HCT116 (cell line): Measurements from ENCODE around the gene ASS1. TPM values are rescaled to one million over a fixed set of nuclear protein-coding genes. Genes with fewer than 3 reads are reported as not detected.

ENCODE experiments used
- ATAC-seq: fragments of 200-7000 bp; cut with Tn5 transposase; 2 replicates; pipeline ENCODE4 v1.9.1; 2020; ENCODE audit warnings: mild to moderate bottlenecking, moderate library complexity
- BruUV-seq: library from RNA; stranded (reverse); fragments of 400-500 nt; replicated peaks from 2 replicates; lab custom pipeline; 2021; lab: Mats Ljungman, UMichigan
- CTCF ChIA-PET: fragments of 300-600 bp; sonication (Branson Sonifier 250); formaldehyde crosslinking; loops from one replicate; lab custom pipeline; 2021; ENCODE audit warnings: antibody characterized with exemption; lab: Charles Lee
- POLR2A ChIA-PET: fragments of 300-600, 350-600 bp; sonication (Branson Sonifier 250); formaldehyde crosslinking; loops from one replicate; lab custom pipeline; 2021; ENCODE audit warnings: antibody characterized with exemption; lab: Charles Lee
- RAD21 ChIA-PET, 2 experiments: fragments of 300-600 bp; sonication (Branson Sonifier 250); formaldehyde crosslinking; loops; one replicate each; lab custom pipeline; 2023; ENCODE audit warnings: low total read pairs in 2 of 2; ENCODE audit not compliant: uncharacterized antibody in 2 of 2, unreplicated experiment in 2 of 2, low non-redundant PET in 1 of 2; lab: Charles Lee
- DNase-seq: peaks from one replicate; pipeline ENCODE4 v3.0.0-alpha.2; 2010; ENCODE audit warnings: low read depth, low spot score
- H2AFZ ChIP-seq: fragments of 200-600 bp; shearing (Covaris generic), sonication (generic); 2 replicates; pipeline ENCODE4 v1.6.1; 2017; ENCODE audit warnings: low read depth, mixed run types, mixed read lengths, antibody characterized with exemption, low read length; ENCODE audit not compliant: poor library complexity, severe bottlenecking
- H3K27ac ChIP-seq: 2 replicates; pipeline ENCODE4 v1.5.1; 2012; ENCODE audit warnings: low read depth, low read length
- H3K27me3 ChIP-seq: fragments of 200-600 bp; sonication (generic); 2 replicates; pipeline ENCODE4 v1.6.1; 2016; ENCODE audit warnings: mixed run types, low read length, mixed read lengths; ENCODE audit not compliant: insufficient read depth
- H3K36me3 ChIP-seq, 2 experiments: fragments of 200-500 bp in 1 of 2; fragments of 200-600 bp in 1 of 2; sonication (Bioruptor generic) in 1 of 2; sonication (generic) in 1 of 2; 2 replicates each; pipeline versions ENCODE4 v1.5.1 to v1.6.1; 2014 to 2016; ENCODE audit warnings: low read length in 2 of 2, inconsistent platforms in 1 of 2, mixed read lengths in 1 of 2, mixed run types in 1 of 2; ENCODE audit not compliant: insufficient read depth in 2 of 2, control insufficient read depth in 1 of 2
- H3K4me1 ChIP-seq, 2 experiments: fragments of 200-600 bp in 1 of 2; sonication (generic) in 1 of 2; 2 replicates each; pipeline versions ENCODE4 v1.5.1 to v1.6.1; 2012 to 2017; ENCODE audit warnings: low read length in 2 of 2, inconsistent platforms in 1 of 2, mild to moderate bottlenecking in 1 of 2, mixed read lengths in 1 of 2, mixed run types in 1 of 2, moderate library complexity in 1 of 2; ENCODE audit not compliant: insufficient read depth in 2 of 2, control insufficient read depth in 1 of 2
- H3K4me2 ChIP-seq: fragments of 200-600 bp; sonication (generic); 2 replicates; pipeline ENCODE4 v1.6.1; 2017; ENCODE audit warnings: mixed run types, low read length, mixed read lengths
- H3K4me3 ChIP-seq, 2 experiments: fragments of 200-600 bp in 1 of 2; sonication (generic) in 1 of 2; replicated peaks in 1 of 2; 2 replicates each; pipeline ENCODE4 v1.5.1; 2011 to 2016; ENCODE audit warnings: low read length in 2 of 2, control low read depth in 1 of 2, low read depth in 1 of 2, mild to moderate bottlenecking in 1 of 2, mixed read lengths in 1 of 2, mixed run types in 1 of 2
- H3K79me2 ChIP-seq: fragments of 200-600 bp; sonication (generic); 2 replicates; pipeline ENCODE4 v1.6.1; 2017; ENCODE audit warnings: mild to moderate bottlenecking, mixed run types, low read length, moderate library complexity, mixed read lengths; ENCODE audit not compliant: insufficient read depth
- H3K9ac ChIP-seq: fragments of 200-600 bp; sonication (generic); 2 replicates; pipeline ENCODE4 v1.6.1; 2016; ENCODE audit warnings: low read length, mixed read lengths
- H3K9me2 ChIP-seq: fragments of 200-600 bp; sonication (generic), shearing (Covaris generic); 2 replicates; pipeline ENCODE4 v1.6.1; 2017; ENCODE audit warnings: mixed run types, mild to moderate bottlenecking, moderate library complexity; ENCODE audit not compliant: insufficient read depth
- H3K9me3 ChIP-seq, 2 experiments: fragments of 200-500 bp in 1 of 2; fragments of 200-600 bp in 1 of 2; sonication (Bioruptor generic) in 1 of 2; sonication (generic) in 1 of 2; 2 replicates each; pipeline ENCODE4 v1.6.1; 2014 to 2017; ENCODE audit warnings: low read length in 2 of 2, mixed read lengths in 2 of 2, inconsistent platforms in 1 of 2, low read depth in 1 of 2, mild to moderate bottlenecking in 1 of 2, mixed run types in 1 of 2, moderate library complexity in 1 of 2; ENCODE audit not compliant: control insufficient read depth in 1 of 2, insufficient read depth in 1 of 2
- H4K20me1 ChIP-seq: fragments of 200-600 bp; sonication (generic), shearing (Covaris generic); 2 replicates; pipeline ENCODE4 v1.6.1; 2017; ENCODE audit warnings: mixed run types, mild to moderate bottlenecking, moderate library complexity; ENCODE audit not compliant: insufficient read depth
- CEBPB ChIP-seq: IDR thresholded peaks from 2 replicates; pipeline ENCODE4 v1.6.1; 2012; ENCODE audit warnings: low read depth
- FOSL1 ChIP-seq: IDR thresholded peaks from 2 replicates; pipeline ENCODE4 v1.6.1; 2012; ENCODE audit warnings: low read depth
- JUND ChIP-seq: IDR thresholded peaks from 2 replicates; pipeline ENCODE4 v1.6.1; 2012
- POLR2A ChIP-seq: IDR thresholded peaks from 2 replicates; pipeline ENCODE4 v1.7.0; 2011; ENCODE audit warnings: borderline replicate concordance; ENCODE audit not compliant: insufficient read depth, insufficient read length; ENCODE audit errors: extremely low read depth
- RAD21 ChIP-seq: IDR thresholded peaks from 2 replicates; pipeline ENCODE4 v1.6.1; 2012; ENCODE audit warnings: low read depth, mild to moderate bottlenecking
- SIN3A ChIP-seq: IDR thresholded peaks from 2 replicates; pipeline ENCODE4 v1.6.1; 2012; ENCODE audit warnings: low read depth
- SRF ChIP-seq: IDR thresholded peaks from 2 replicates; pipeline ENCODE4 v1.6.1; 2012; ENCODE audit warnings: low read depth
- TCF7L2 ChIP-seq: IDR thresholded peaks from 2 replicates; pipeline ENCODE4 v1.7.0; 2011; ENCODE audit warnings: borderline replicate concordance, inconsistent platforms; ENCODE audit not compliant: insufficient read depth, insufficient read length; ENCODE audit errors: extremely low read depth
- ZFX ChIP-seq: fragments of 450-650 bp; IDR thresholded peaks from 2 replicates; pipeline ENCODE4 v1.6.1; 2017
- ZNF274 ChIP-seq: fragments of 200-500 bp; sonication (Bioruptor generic); IDR thresholded peaks from 2 replicates; pipeline ENCODE4 v1.6.1; 2014; ENCODE audit warnings: mild to moderate bottlenecking, low read depth, low read length, inconsistent platforms
- intact Hi-C: fragments of 100-400 bp; cut with micrococcal nuclease; formaldehyde crosslinking; loops from 2 replicates; pipeline ENCODE4 v1.10.0; 2022
- total RNA-seq: library from RNA; stranded (reverse); gene quantifications from one replicate; pipeline ENCODE4 v1.2.1, GENCODE V29; 2021; ENCODE audit not compliant: unreplicated experiment
- TF ChIP-seq, protein P1 (sequence below): IDR thresholded peaks from 2 replicates; pipeline ENCODE4 v1.6.1; 2011; ENCODE audit warnings: mild to moderate bottlenecking, low read length, moderate library complexity; ENCODE audit not compliant: insufficient replicate concordance; ENCODE audit errors: extremely low read depth
- TF ChIP-seq, protein P2 (sequence below): IDR thresholded peaks from 2 replicates; pipeline ENCODE4 v1.6.1; 2012; ENCODE audit warnings: low read depth
- TF ChIP-seq, protein P3 (sequence below), 3 experiments: fragments of 200-600 bp in 1 of 3; sonication (generic) in 1 of 3; IDR thresholded peaks in 2 of 3; conservative IDR thresholded peaks in 1 of 3; 2 replicates each; pipeline ENCODE4 v1.5.1; 2012 to 2017; ENCODE audit warnings: low read depth in 2 of 3, low read length in 2 of 3, antibody characterized with exemption in 1 of 3, borderline replicate concordance in 1 of 3, control low read depth in 1 of 3, mild to moderate bottlenecking in 1 of 3, mixed read lengths in 1 of 3, mixed run types in 1 of 3, moderate library complexity in 1 of 3; ENCODE audit not compliant: insufficient read depth in 1 of 3
- TF ChIP-seq, protein P4 (sequence below): IDR thresholded peaks from 2 replicates; pipeline ENCODE4 v1.6.1; 2012

Gene ASS1
- total RNA-seq, 1 experiment from 2014 or later, result 92.6 TPM

DNA sequence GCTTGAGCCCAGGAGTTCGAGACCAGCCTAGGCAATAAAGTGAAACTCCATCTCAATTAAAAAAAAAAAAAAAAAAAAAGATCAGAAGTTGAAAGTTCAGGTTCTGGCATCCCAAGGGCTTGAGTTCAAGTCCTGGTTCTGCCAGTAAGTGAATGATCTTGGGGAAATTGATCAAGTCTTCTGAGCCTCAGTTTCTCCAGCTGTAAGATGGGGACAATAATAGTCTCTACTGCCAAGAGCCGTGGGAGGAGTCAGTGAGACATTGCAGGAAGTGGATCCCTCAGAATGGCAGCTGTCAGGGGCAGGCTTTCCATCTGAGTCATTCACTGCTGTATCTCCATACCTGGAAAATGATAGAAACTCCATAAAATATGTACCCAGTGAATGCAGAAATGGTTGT, 96.8 kb downstream of the ASS1 start:
- H3K9me2 ChIP-seq, result no peaks in the 10 kb centered on the region
- ATAC-seq, result no peak
- ChIA-PET CTCF (interaction anchor here (1.0 kb wide), 1 partner anchor 143 kb away, joined by 3 read pairs; no protein-coding TSS in a partner anchor), RAD21 (no interaction called here), POLR2A (no interaction called here)
- no peak overlapping the region for H2AFZ ChIP-seq
- DNase-seq, result no peak
- no peaks in the 10 kb centered on the region for H3K36me3 ChIP-seq
- TF ChIP-seq POLR2A (no peak), SIN3A (no peak), ZNF274 (no peak), JUND (no peak), FOSL1 (no peak), SRF (no peak), TCF7L2 (no peak), RAD21 (no peak), ZFX (no peak), CEBPB (no peak)
- TF ChIP-seq, protein P1, sequence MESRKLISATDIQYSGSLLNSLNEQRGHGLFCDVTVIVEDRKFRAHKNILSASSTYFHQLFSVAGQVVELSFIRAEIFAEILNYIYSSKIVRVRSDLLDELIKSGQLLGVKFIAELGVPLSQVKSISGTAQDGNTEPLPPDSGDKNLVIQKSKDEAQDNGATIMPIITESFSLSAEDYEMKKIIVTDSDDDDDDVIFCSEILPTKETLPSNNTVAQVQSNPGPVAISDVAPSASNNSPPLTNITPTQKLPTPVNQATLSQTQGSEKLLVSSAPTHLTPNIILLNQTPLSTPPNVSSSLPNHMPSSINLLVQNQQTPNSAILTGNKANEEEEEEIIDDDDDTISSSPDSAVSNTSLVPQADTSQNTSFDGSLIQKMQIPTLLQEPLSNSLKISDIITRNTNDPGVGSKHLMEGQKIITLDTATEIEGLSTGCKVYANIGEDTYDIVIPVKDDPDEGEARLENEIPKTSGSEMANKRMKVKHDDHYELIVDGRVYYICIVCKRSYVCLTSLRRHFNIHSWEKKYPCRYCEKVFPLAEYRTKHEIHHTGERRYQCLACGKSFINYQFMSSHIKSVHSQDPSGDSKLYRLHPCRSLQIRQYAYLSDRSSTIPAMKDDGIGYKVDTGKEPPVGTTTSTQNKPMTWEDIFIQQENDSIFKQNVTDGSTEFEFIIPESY, result no peak
- TF ChIP-seq, protein P2, sequence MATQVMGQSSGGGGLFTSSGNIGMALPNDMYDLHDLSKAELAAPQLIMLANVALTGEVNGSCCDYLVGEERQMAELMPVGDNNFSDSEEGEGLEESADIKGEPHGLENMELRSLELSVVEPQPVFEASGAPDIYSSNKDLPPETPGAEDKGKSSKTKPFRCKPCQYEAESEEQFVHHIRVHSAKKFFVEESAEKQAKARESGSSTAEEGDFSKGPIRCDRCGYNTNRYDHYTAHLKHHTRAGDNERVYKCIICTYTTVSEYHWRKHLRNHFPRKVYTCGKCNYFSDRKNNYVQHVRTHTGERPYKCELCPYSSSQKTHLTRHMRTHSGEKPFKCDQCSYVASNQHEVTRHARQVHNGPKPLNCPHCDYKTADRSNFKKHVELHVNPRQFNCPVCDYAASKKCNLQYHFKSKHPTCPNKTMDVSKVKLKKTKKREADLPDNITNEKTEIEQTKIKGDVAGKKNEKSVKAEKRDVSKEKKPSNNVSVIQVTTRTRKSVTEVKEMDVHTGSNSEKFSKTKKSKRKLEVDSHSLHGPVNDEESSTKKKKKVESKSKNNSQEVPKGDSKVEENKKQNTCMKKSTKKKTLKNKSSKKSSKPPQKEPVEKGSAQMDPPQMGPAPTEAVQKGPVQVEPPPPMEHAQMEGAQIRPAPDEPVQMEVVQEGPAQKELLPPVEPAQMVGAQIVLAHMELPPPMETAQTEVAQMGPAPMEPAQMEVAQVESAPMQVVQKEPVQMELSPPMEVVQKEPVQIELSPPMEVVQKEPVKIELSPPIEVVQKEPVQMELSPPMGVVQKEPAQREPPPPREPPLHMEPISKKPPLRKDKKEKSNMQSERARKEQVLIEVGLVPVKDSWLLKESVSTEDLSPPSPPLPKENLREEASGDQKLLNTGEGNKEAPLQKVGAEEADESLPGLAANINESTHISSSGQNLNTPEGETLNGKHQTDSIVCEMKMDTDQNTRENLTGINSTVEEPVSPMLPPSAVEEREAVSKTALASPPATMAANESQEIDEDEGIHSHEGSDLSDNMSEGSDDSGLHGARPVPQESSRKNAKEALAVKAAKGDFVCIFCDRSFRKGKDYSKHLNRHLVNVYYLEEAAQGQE, result no peak
- TF ChIP-seq, protein P3, sequence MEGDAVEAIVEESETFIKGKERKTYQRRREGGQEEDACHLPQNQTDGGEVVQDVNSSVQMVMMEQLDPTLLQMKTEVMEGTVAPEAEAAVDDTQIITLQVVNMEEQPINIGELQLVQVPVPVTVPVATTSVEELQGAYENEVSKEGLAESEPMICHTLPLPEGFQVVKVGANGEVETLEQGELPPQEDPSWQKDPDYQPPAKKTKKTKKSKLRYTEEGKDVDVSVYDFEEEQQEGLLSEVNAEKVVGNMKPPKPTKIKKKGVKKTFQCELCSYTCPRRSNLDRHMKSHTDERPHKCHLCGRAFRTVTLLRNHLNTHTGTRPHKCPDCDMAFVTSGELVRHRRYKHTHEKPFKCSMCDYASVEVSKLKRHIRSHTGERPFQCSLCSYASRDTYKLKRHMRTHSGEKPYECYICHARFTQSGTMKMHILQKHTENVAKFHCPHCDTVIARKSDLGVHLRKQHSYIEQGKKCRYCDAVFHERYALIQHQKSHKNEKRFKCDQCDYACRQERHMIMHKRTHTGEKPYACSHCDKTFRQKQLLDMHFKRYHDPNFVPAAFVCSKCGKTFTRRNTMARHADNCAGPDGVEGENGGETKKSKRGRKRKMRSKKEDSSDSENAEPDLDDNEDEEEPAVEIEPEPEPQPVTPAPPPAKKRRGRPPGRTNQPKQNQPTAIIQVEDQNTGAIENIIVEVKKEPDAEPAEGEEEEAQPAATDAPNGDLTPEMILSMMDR (IDR thresholded peaks at IDR 0.05 in 2 of 3, conservative IDR thresholded peaks at IDR 0.05 in 1 of 3; ENCODE audit: borderline replicate concordance in 1 of 3, insufficient read depth in 1 of 3, low read depth in 2 of 3, low read length in 2 of 3), result no peak
- TF ChIP-seq, protein P4, sequence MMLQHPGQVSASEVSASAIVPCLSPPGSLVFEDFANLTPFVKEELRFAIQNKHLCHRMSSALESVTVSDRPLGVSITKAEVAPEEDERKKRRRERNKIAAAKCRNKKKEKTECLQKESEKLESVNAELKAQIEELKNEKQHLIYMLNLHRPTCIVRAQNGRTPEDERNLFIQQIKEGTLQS, result no peak
- H3K4me1 ChIP-seq, result peaks cover 5 to 30% of the 10 kb centered on the region in 2 experiments
- no TSS peak for BruUV-seq
- no peaks in the 10 kb centered on the region for H3K9me3 ChIP-seq
- no peaks in the 10 kb centered on the region for H4K20me1 ChIP-seq
- H3K9ac ChIP-seq, result no peak overlapping the region
- H3K27ac ChIP-seq, result no peak overlapping the region
- H3K27me3 ChIP-seq, result peaks cover 2% of the 10 kb centered on the region; the same call in 1 of the 2 replicates
- no peak overlapping the region for H3K4me3 ChIP-seq
- no peak overlapping the region for H3K4me2 ChIP-seq
- intact Hi-C loops, result no loop called here
- H3K79me2 ChIP-seq, result no peaks in the 10 kb centered on the region
